IMR-90 (cell line): ENCODE measurements around the gene DMRTC2. TPM values are rescaled to one million over a fixed set of nuclear protein-coding genes. Genes with fewer than 3 reads are reported as not detected.

Source experiments
- ATAC-seq: fragments of 200-7000 bp; cut with Tn5 transposase; 2 replicates; pipeline ENCODE4 v1.9.1; 2020; ENCODE audit warnings: low read depth, mild to moderate bottlenecking, moderate library complexity
- BruUV-seq: library from RNA; stranded (reverse); fragments of 400-500 nt; replicated peaks from 2 replicates; lab custom pipeline; 2021; lab: Mats Ljungman, UMichigan
- CTCF ChIA-PET: fragments of 300-600 bp; formaldehyde crosslinking; extraction: SDS; loops from one replicate; lab custom pipeline; 2021; ENCODE audit warnings: antibody characterized with exemption; lab: Yijun Ruan, JAX
- POLR2A ChIA-PET: fragments of 300-600 bp; sonication (Branson Sonifier 250); formaldehyde crosslinking; loops from one replicate; lab custom pipeline; 2022; ENCODE audit warnings: antibody characterized with exemption; ENCODE audit not compliant: unreplicated experiment; lab: Charles Lee
- DNase-seq: peaks from one replicate; pipeline ENCODE4 v3.0.0; 2013
- H2AFZ ChIP-seq: replicated peaks from 2 replicates; pipeline ENCODE3; 2013; ENCODE audit warnings: low read length, mild to moderate bottlenecking; ENCODE audit not compliant: poor library complexity
- H2AK5ac ChIP-seq: 2 replicates; pipeline ENCODE4 v1.6.1; 2013; ENCODE audit warnings: low read depth, low read length, inconsistent platforms
- H2AK9ac ChIP-seq: replicated peaks from 2 replicates; pipeline ENCODE3; 2013; ENCODE audit warnings: mild to moderate bottlenecking, low read depth, low read length, moderate library complexity; ENCODE audit not compliant: poor library complexity
- H2BK120ac ChIP-seq: 2 replicates; pipeline ENCODE4 v1.6.1; 2013; ENCODE audit warnings: low read depth, low read length, inconsistent platforms
- H2BK15ac ChIP-seq: 3 replicates; pipeline ENCODE4 v1.6.1; 2013; ENCODE audit warnings: low read depth, low read length, inconsistent platforms
- H2BK20ac ChIP-seq: 2 replicates; pipeline ENCODE4 v1.6.1; 2013; ENCODE audit warnings: low read depth, mild to moderate bottlenecking, inconsistent platforms, low read length, moderate library complexity
- H2BK5ac ChIP-seq: 2 replicates; pipeline ENCODE4 v1.6.1; 2013; ENCODE audit warnings: mild to moderate bottlenecking, low read depth, low read length, inconsistent platforms; ENCODE audit not compliant: poor library complexity, severe bottlenecking
- H3K14ac ChIP-seq: replicated peaks from 2 replicates; pipeline ENCODE4 v1.6.1; 2013; ENCODE audit warnings: low read depth, low read length, inconsistent platforms
- H3K18ac ChIP-seq: 2 replicates; pipeline ENCODE4 v1.6.1; 2013; ENCODE audit warnings: low read depth, low read length, control low read depth
- H3K23ac ChIP-seq: 2 replicates; pipeline ENCODE4 v1.6.1; 2013; ENCODE audit warnings: low read depth, low read length, inconsistent platforms
- H3K27ac ChIP-seq: 2 replicates; pipeline ENCODE4 v1.5.1; 2013; ENCODE audit warnings: mild to moderate bottlenecking, control low read depth, low read length; ENCODE audit not compliant: insufficient read depth
- H3K27me3 ChIP-seq: 2 replicates; pipeline ENCODE4 v1.6.1; 2013; ENCODE audit warnings: low read length; ENCODE audit not compliant: control insufficient read depth, insufficient read depth
- H3K36me3 ChIP-seq: 2 replicates; pipeline ENCODE4 v1.6.1; 2013; ENCODE audit warnings: low read length, mixed read lengths; ENCODE audit not compliant: control insufficient read depth, insufficient read depth
- H3K4ac ChIP-seq: 2 replicates; pipeline ENCODE4 v1.6.1; 2013; ENCODE audit warnings: low read depth, low read length, inconsistent platforms
- H3K4me1 ChIP-seq: 2 replicates; pipeline ENCODE4 v1.6.1; 2013; ENCODE audit warnings: low read length, mixed read lengths; ENCODE audit not compliant: control insufficient read depth, insufficient read depth
- H3K4me2 ChIP-seq: 2 replicates; pipeline ENCODE4 v1.6.1; 2013; ENCODE audit warnings: low read depth, mild to moderate bottlenecking, control low read depth, low read length, moderate library complexity
- H3K4me3 ChIP-seq: 2 replicates; pipeline ENCODE4 v1.5.1; 2013; ENCODE audit warnings: low read depth, mild to moderate bottlenecking, control low read depth, low read length, moderate library complexity; ENCODE audit not compliant: insufficient read depth
- H3K56ac ChIP-seq: 2 replicates; pipeline ENCODE4 v1.6.1; 2013; ENCODE audit warnings: low read length, inconsistent platforms; ENCODE audit not compliant: insufficient read depth; ENCODE audit errors: extremely low read depth
- H3K79me1 ChIP-seq, 2 experiments: 2 replicates each; pipeline ENCODE4 v1.6.1; 2013; ENCODE audit warnings: low read length in 2 of 2, inconsistent platforms in 1 of 2, low read depth in 1 of 2
- H3K9ac ChIP-seq: 2 replicates; pipeline ENCODE4 v1.6.1; 2013; ENCODE audit warnings: low read depth, low read length, control low read depth
- H3K9me1 ChIP-seq: 2 replicates; pipeline ENCODE4 v1.6.1; 2013; ENCODE audit warnings: low read length, inconsistent platforms; ENCODE audit not compliant: insufficient read depth
- H3K9me3 ChIP-seq: 2 replicates; pipeline ENCODE4 v1.6.1; 2013; ENCODE audit warnings: low read length; ENCODE audit not compliant: control insufficient read depth, insufficient read depth
- H4K20me1 ChIP-seq: 2 replicates; pipeline ENCODE4 v1.6.1; 2013; ENCODE audit warnings: low read length, inconsistent platforms; ENCODE audit not compliant: insufficient read depth
- H4K5ac ChIP-seq: 2 replicates; pipeline ENCODE4 v1.6.1; 2013; ENCODE audit warnings: mild to moderate bottlenecking, low read depth, low read length, control low read depth
- H4K8ac ChIP-seq, 2 experiments: 2 replicates each; pipeline ENCODE4 v1.6.1; 2013; ENCODE audit warnings: low read depth in 2 of 2, low read length in 2 of 2, control low read depth in 1 of 2, inconsistent platforms in 1 of 2
- H4K91ac ChIP-seq: 2 replicates; pipeline ENCODE4 v1.6.1; 2013; ENCODE audit warnings: low read depth, low read length, inconsistent platforms; ENCODE audit not compliant: insufficient read depth
- BHLHE40 ChIP-seq: fragments of 150-350 bp; IDR thresholded peaks from 2 replicates; pipeline ENCODE4 v1.6.1; 2016; ENCODE audit warnings: mild to moderate bottlenecking, low read depth, low read length
- CEBPB ChIP-seq: IDR thresholded peaks from 2 replicates; pipeline ENCODE4 v1.6.1; 2012; ENCODE audit warnings: low read depth, low read length, improper control_type of control experiment
- CHD1 ChIP-seq: IDR thresholded peaks from 2 replicates; pipeline ENCODE4 v1.6.1; 2012; ENCODE audit warnings: low read depth, low read length, improper control_type of control experiment
- FOS ChIP-seq: fragments of 150-350 bp; IDR thresholded peaks from 2 replicates; pipeline ENCODE4 v1.6.1; 2016; ENCODE audit warnings: low read depth, low read length
- MXI1 ChIP-seq: IDR thresholded peaks from 2 replicates; pipeline ENCODE4 v1.6.1; 2012; ENCODE audit warnings: low read depth, mild to moderate bottlenecking, low read length, moderate library complexity, borderline replicate concordance
- NFE2L2 ChIP-seq: fragments of 150-350 bp; IDR thresholded peaks from 2 replicates; pipeline ENCODE4 v1.6.1; 2016; ENCODE audit warnings: low read depth, mild to moderate bottlenecking, low read length
- POLR2A ChIP-seq: IDR thresholded peaks from 2 replicates; pipeline ENCODE4 v1.6.1; 2012; ENCODE audit warnings: mild to moderate bottlenecking, low read depth, low read length
- RAD21 ChIP-seq: IDR thresholded peaks from 2 replicates; pipeline ENCODE4 v1.6.1; 2012; ENCODE audit warnings: low read length, improper control_type of control experiment
- RCOR1 ChIP-seq: IDR thresholded peaks from 2 replicates; pipeline ENCODE4 v1.6.1; 2012; ENCODE audit warnings: mild to moderate bottlenecking, low read length, improper control_type of control experiment; ENCODE audit not compliant: insufficient replicate concordance
- RFX5 ChIP-seq: IDR thresholded peaks from 2 replicates; pipeline ENCODE4 v1.8.0; 2012; ENCODE audit warnings: low read depth, mild to moderate bottlenecking, low read length, moderate library complexity
- SMC3 ChIP-seq: fragments of 150-350 bp; IDR thresholded peaks from 2 replicates; pipeline ENCODE4 v1.6.1; 2016; ENCODE audit warnings: low read depth, mild to moderate bottlenecking, antibody characterized with exemption, low read length, moderate library complexity
- WGBS, 2 experiments: methylation state at CpG; one replicate each; pipeline versions ENCODE4 v1.1.5 to v1.1.7; 2013; ENCODE audit warnings: missing lambda C conversion rate in 2 of 2; ENCODE audit not compliant: insufficient read length in 1 of 2; ENCODE audit errors: extremely low coverage in 2 of 2; 5-methylcytosine and 5-hydroxymethylcytosine counted together
- dilution Hi-C: fragments of 300-500 bp; cut with HindIII; formaldehyde crosslinking; loops from one replicate; pipeline ENCODE4 v1.14.3; 2018; ENCODE audit warnings: low sequenced_read_pairs; ENCODE audit not compliant: unreplicated experiment
- in situ Hi-C: fragments of 300-500 bp; cut with MboI; formaldehyde crosslinking; loops from 3 replicates; pipeline ENCODE4 v1.14.3; 2019; ENCODE audit warnings: low sequenced_read_pairs, inconsistent platforms, mixed read lengths
- intact Hi-C: fragments of 100-400 bp; cut with micrococcal nuclease; formaldehyde crosslinking; loops from 2 replicates; pipeline ENCODE4 v1.10.0; 2022
- polyA plus RNA-seq, 3 experiments: library from polyadenylated mRNA; depleted of rRNA; stranded (reverse); fragments of >200 nt; gene quantifications; 2 replicates each; pipeline ENCODE4 v1.2.3, GENCODE V29; 2012; ENCODE audit warnings: low replicate concordance in 1 of 3
- total RNA-seq: library from RNA; depleted of rRNA; stranded (reverse); fragments of >200 nt; gene quantifications from 2 replicates; pipeline ENCODE4 v1.2.3, GENCODE V29; 2012
- TF ChIP-seq, protein P1 (sequence below): fragments of 150-350 bp; IDR thresholded peaks from 2 replicates; pipeline ENCODE4 v1.6.1; 2016; ENCODE audit warnings: low read depth, mild to moderate bottlenecking, low read length, moderate library complexity, borderline replicate concordance
- TF ChIP-seq, protein P2 (sequence below): conservative IDR thresholded peaks from 2 replicates; pipeline ENCODE4 v1.5.1; 2012; ENCODE audit warnings: mild to moderate bottlenecking, low read depth, low read length, improper control_type of control experiment

DMRTC2 gene
- total and polyA plus RNA-seq, 2 of the 4 experiments (the other 2 are of a cell fraction): not detected

GRCh38 chr19:41821003-41821735 lies 23.7 kb upstream of the DMRTC2 start (continued):
- TF ChIP-seq RCOR1: no peak

GRCh38 chr19:41837981-41838708 lies 6.7 kb upstream of the DMRTC2 start:
- Histone ChIP-seq H2AK5ac (no peak overlapping the region), H2AFZ (no peak overlapping the region), H2AK9ac (no peak overlapping the region), H2BK120ac (no peak overlapping the region), H4K5ac (no peak overlapping the region), H3K9me3 (no peaks in the 10 kb centered on the region), H4K91ac (no peak overlapping the region), H3K18ac (no peak overlapping the region), H4K8ac (no peak overlapping the region), H3K56ac (no peak overlapping the region), H2BK5ac (no peak overlapping the region), H3K23ac (no peak overlapping the region), H3K4me3 (no peak overlapping the region), H3K79me1 (no peaks in the 10 kb centered on the region), H3K4me2 (no peak overlapping the region), H3K27ac (no peak overlapping the region), H3K27me3 (peaks cover 13% of the 10 kb centered on the region), H3K36me3 (no peaks in the 10 kb centered on the region), H2BK15ac (no peak overlapping the region), H3K14ac (no peak overlapping the region), H3K4me1 (no peaks in the 10 kb centered on the region), H3K4ac (no peak overlapping the region), H3K9me1 (no peaks in the 10 kb centered on the region), H2BK20ac (no peak overlapping the region), H3K9ac (no peak overlapping the region), H4K20me1 (no peaks in the 10 kb centered on the region)
- DNase-seq (no peak), ATAC-seq (no peak)
- 65% methylated on average over 4 of the region's 13 CpGs; no CpG with 5 or more reads in 1 of the 2 experiments for WGBS, 2 experiments
- BruUV-seq: no TSS peak
- dilution Hi-C loops (no loop called here), in situ Hi-C loops (no loop called here), intact Hi-C loops (no loop called here)
- POLR2A ChIA-PET: no interaction called here
- CTCF ChIA-PET: no interaction called here
- TF ChIP-seq NFE2L2 (no peak), CHD1 (no peak), CEBPB (no peak), RAD21 (no peak), RCOR1 (no peak), FOS (no peak), BHLHE40 (no peak), POLR2A (no peak), MXI1 (no peak), SMC3 (no peak), RFX5 (no peak)
- TF ChIP-seq, protein P1, sequence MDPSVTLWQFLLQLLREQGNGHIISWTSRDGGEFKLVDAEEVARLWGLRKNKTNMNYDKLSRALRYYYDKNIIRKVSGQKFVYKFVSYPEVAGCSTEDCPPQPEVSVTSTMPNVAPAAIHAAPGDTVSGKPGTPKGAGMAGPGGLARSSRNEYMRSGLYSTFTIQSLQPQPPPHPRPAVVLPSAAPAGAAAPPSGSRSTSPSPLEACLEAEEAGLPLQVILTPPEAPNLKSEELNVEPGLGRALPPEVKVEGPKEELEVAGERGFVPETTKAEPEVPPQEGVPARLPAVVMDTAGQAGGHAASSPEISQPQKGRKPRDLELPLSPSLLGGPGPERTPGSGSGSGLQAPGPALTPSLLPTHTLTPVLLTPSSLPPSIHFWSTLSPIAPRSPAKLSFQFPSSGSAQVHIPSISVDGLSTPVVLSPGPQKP: no peak
- TF ChIP-seq, protein P2, sequence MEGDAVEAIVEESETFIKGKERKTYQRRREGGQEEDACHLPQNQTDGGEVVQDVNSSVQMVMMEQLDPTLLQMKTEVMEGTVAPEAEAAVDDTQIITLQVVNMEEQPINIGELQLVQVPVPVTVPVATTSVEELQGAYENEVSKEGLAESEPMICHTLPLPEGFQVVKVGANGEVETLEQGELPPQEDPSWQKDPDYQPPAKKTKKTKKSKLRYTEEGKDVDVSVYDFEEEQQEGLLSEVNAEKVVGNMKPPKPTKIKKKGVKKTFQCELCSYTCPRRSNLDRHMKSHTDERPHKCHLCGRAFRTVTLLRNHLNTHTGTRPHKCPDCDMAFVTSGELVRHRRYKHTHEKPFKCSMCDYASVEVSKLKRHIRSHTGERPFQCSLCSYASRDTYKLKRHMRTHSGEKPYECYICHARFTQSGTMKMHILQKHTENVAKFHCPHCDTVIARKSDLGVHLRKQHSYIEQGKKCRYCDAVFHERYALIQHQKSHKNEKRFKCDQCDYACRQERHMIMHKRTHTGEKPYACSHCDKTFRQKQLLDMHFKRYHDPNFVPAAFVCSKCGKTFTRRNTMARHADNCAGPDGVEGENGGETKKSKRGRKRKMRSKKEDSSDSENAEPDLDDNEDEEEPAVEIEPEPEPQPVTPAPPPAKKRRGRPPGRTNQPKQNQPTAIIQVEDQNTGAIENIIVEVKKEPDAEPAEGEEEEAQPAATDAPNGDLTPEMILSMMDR: no peak
